PC-9 (cell line): ENCODE data around the gene CBLN3.

ENCODE experiments used
- EZH2 ChIP-seq: fragments of 200-600 bp; sonication (generic); IDR thresholded peaks from 2 replicates; pipeline ENCODE4 v1.8.0; 2017; ENCODE audit warnings: antibody characterized with exemption, low read depth
- TF ChIP-seq, protein P1 (sequence below): fragments of 200-600 bp; sonication (generic); conservative IDR thresholded peaks from 2 replicates; pipeline ENCODE4 v1.6.1; 2017; ENCODE audit warnings: mixed run types, antibody characterized with exemption, mild to moderate bottlenecking, moderate library complexity

DNA sequence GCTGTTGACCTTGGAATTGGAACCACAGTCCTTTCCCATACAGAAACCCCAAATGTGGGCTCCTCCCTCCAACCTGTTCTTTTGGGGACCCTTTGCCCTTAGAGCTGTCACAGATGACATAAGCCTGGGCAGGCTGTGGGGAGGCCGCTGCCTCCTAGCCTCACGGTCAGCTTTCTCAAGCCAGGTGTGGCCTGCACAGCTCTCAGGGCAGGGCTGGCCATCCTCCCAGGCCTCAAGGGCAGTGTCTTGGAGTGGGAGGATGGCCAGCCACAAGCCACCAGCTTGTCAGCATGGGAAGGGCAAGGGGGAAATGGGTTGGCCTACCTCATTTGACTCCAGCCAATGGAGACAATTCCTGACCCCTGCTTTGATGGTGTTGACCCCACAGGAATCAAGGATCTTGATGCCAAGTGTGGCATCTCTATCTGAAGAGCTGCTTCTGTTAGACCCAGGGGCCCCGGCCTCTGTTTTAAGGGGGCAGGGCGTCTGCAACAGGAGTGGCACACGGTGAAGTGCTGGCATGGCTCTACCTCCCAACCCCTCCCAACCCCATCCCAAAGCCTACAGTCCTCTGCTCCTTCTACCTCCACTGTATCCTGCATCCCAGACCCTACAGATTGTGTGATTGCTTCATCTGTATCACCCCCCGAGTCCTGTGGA, 11.5 kb downstream of the CBLN3 start:
- TF ChIP-seq EZH2 = no peak
- TF ChIP-seq, protein P1, sequence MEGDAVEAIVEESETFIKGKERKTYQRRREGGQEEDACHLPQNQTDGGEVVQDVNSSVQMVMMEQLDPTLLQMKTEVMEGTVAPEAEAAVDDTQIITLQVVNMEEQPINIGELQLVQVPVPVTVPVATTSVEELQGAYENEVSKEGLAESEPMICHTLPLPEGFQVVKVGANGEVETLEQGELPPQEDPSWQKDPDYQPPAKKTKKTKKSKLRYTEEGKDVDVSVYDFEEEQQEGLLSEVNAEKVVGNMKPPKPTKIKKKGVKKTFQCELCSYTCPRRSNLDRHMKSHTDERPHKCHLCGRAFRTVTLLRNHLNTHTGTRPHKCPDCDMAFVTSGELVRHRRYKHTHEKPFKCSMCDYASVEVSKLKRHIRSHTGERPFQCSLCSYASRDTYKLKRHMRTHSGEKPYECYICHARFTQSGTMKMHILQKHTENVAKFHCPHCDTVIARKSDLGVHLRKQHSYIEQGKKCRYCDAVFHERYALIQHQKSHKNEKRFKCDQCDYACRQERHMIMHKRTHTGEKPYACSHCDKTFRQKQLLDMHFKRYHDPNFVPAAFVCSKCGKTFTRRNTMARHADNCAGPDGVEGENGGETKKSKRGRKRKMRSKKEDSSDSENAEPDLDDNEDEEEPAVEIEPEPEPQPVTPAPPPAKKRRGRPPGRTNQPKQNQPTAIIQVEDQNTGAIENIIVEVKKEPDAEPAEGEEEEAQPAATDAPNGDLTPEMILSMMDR = no peak
